ENCODE data around the gene MYBPC2.

The MYBPC2 gene

GRCh38 chr19:50501568-50502475 lies 69.1 kb downstream of the MYBPC2 start:
- no peak for DNase-seq

GRCh38 chr19:50505856-50506611 lies 73.3 kb downstream of the MYBPC2 start:
- no peak for DNase-seq

- no peak for DNase-seq
These were observed 74.0 kb downstream of the MYBPC2 start for GRCh38 chr19:50506700-50507099.

- no peak for DNase-seq
These were observed 74.7 kb downstream of the MYBPC2 start for GRCh38 chr19:50507376-50507775.

- DNase-seq, result no peak
These were observed 76.1 kb downstream of the MYBPC2 start for GRCh38 chr19:50508843-50509190.

- no peak for DNase-seq
These were observed 76.7 kb downstream of the MYBPC2 start for GRCh38 chr19:50509366-50509765.

GRCh38 chr19:50510121-50510670 lies 77.5 kb downstream of the MYBPC2 start:
- DNase-seq, result no peak

GRCh38 chr19:50510700-50511068 lies 78.0 kb downstream of the MYBPC2 start:
- peak; percentile 99 to 100 for DNase-seq

GRCh38 chr19:50511069-50511822 lies 78.6 kb downstream of the MYBPC2 start, which contains the start of gene JOSD2:
Gene JOSD2 (minus strand): TSS chr19:50511191. CDS start chr19:50510431, 760 bp downstream.
- peak; percentile 100 for DNase-seq

- no peak for DNase-seq
These were observed 79.7 kb downstream of the MYBPC2 start for GRCh38 chr19:50512112-50512998.

- no peak for DNase-seq
These were observed 80.5 kb downstream of the MYBPC2 start for GRCh38 chr19:50512999-50513745.

GRCh38 chr19:50513746-50514345 lies 81.2 kb downstream of the MYBPC2 start, which contains the start of gene ASPDH:
Gene ASPDH (minus strand): TSS chr19:50513913. CDS start chr19:50513823, 90 bp downstream.
- no peak for DNase-seq

- DNase-seq, result peak; percentile 32 to 63
These were observed 81.9 kb downstream of the MYBPC2 start for GRCh38 chr19:50514346-50515167.

GRCh38 chr19:50515168-50515561 lies 82.5 kb downstream of the MYBPC2 start:
- no peak for DNase-seq
